ENCODE measurements around the gene C1S.

The C1S gene

GRCh38 chr12:7038591-7038990 lies 21.9 kb upstream of the C1S start:
- H3K4me2 ChIP-seq, result no peak overlapping the region
- H3K27ac ChIP-seq, result no peak overlapping the region
- H4K20me1 ChIP-seq (ENCODE audit: insufficient read depth), result no peaks in the 10 kb centered on the region
- no peak overlapping the region for H3K4me3 ChIP-seq (IDR thresholded peaks at IDR 0.05; ENCODE audit: insufficient read depth, low read depth, low read length)
- no peaks in the 10 kb centered on the region for H3K27me3 ChIP-seq (ENCODE audit: insufficient read depth, low read depth)
- TF ChIP-seq CTCF (conservative IDR thresholded peaks at IDR 0.05; ENCODE audit: low read depth, low read length), result no peak
- no peaks in the 10 kb centered on the region for H3K79me2 ChIP-seq (ENCODE audit: insufficient read depth, low read depth)
- H3K36me3 ChIP-seq (ENCODE audit: insufficient read depth), result no peaks in the 10 kb centered on the region
- no peak overlapping the region for H3K9ac ChIP-seq
- H2AFZ ChIP-seq (ENCODE audit: low read depth), result no peak overlapping the region
- H3K4me1 ChIP-seq (ENCODE audit: low read depth, poor library complexity, severe bottlenecking), result no peaks in the 10 kb centered on the region

GRCh38 chr12:7039403-7039802 lies 21.1 kb upstream of the C1S start:
- H3K9ac ChIP-seq, result no peak overlapping the region
- no peaks in the 10 kb centered on the region for H3K79me2 ChIP-seq (ENCODE audit: insufficient read depth, low read depth)
- no peak overlapping the region for H3K4me3 ChIP-seq (IDR thresholded peaks at IDR 0.05; ENCODE audit: insufficient read depth, low read depth, low read length)
- H3K27me3 ChIP-seq (ENCODE audit: insufficient read depth, low read depth), result no peaks in the 10 kb centered on the region
- no peak overlapping the region for H3K4me2 ChIP-seq
- no peaks in the 10 kb centered on the region for H3K36me3 ChIP-seq (ENCODE audit: insufficient read depth)
- H3K4me1 ChIP-seq (ENCODE audit: low read depth, poor library complexity, severe bottlenecking), result no peaks in the 10 kb centered on the region
- H3K27ac ChIP-seq, result no peak overlapping the region
- TF ChIP-seq CTCF (conservative IDR thresholded peaks at IDR 0.05; ENCODE audit: low read depth, low read length), result no peak
- no peaks in the 10 kb centered on the region for H4K20me1 ChIP-seq (ENCODE audit: insufficient read depth)
- no peak overlapping the region for H2AFZ ChIP-seq (ENCODE audit: low read depth)

- no peak overlapping the region for H3K4me2 ChIP-seq
- TF ChIP-seq CTCF (conservative IDR thresholded peaks at IDR 0.05; ENCODE audit: low read depth, low read length), result no peak; the same call in 1 of the 2 replicates
- H4K20me1 ChIP-seq (ENCODE audit: insufficient read depth), result no peaks in the 10 kb centered on the region
- no peak overlapping the region for H2AFZ ChIP-seq (ENCODE audit: low read depth)
- H3K4me3 ChIP-seq (IDR thresholded peaks at IDR 0.05; ENCODE audit: insufficient read depth, low read depth, low read length), result no peak overlapping the region
- H3K27ac ChIP-seq, result no peak overlapping the region
- H3K9ac ChIP-seq, result no peak overlapping the region
- H3K4me1 ChIP-seq (ENCODE audit: low read depth, poor library complexity, severe bottlenecking), result no peaks in the 10 kb centered on the region
- no peaks in the 10 kb centered on the region for H3K79me2 ChIP-seq (ENCODE audit: insufficient read depth, low read depth)
- no peaks in the 10 kb centered on the region for H3K36me3 ChIP-seq (ENCODE audit: insufficient read depth)
- H3K27me3 ChIP-seq (ENCODE audit: insufficient read depth, low read depth), result no peaks in the 10 kb centered on the region
Measured at GRCh38 chr12:7042842-7043241, 17.7 kb upstream of the C1S start.

- no peak for TF ChIP-seq CTCF (conservative IDR thresholded peaks at IDR 0.05; ENCODE audit: low read depth, low read length)
- Histone ChIP-seq H4K20me1 (ENCODE audit: insufficient read depth) (no peaks in the 10 kb centered on the region), H3K4me2 (no peak overlapping the region), H3K36me3 (ENCODE audit: insufficient read depth) (no peaks in the 10 kb centered on the region), H2AFZ (ENCODE audit: low read depth) (no peak overlapping the region), H3K9ac (no peak overlapping the region), H3K79me2 (ENCODE audit: insufficient read depth, low read depth) (no peaks in the 10 kb centered on the region), H3K4me3 (IDR thresholded peaks at IDR 0.05; ENCODE audit: insufficient read depth, low read depth, low read length) (no peak overlapping the region), H3K4me1 (ENCODE audit: low read depth, poor library complexity, severe bottlenecking) (peaks cover 7% of the 10 kb centered on the region), H3K27ac (no peak overlapping the region), H3K27me3 (ENCODE audit: insufficient read depth, low read depth) (no peaks in the 10 kb centered on the region)
Measured at GRCh38 chr12:7045913-7046312, 14.6 kb upstream of the C1S start.

Measured in KMS-11 (cell line).